ENCODE measurements around the gene RBM26. TPM values are rescaled to one million over a fixed set of nuclear protein-coding genes. Genes with fewer than 3 reads are reported as not detected.
"Not testable (repeated sequence)": the region's sequence is repeated elsewhere in the genome, so short reads cannot be mapped to it uniquely, and the experiment has no call there.

RBM26 gene
- polyA plus RNA-seq, 1 donor from 2014 or later: 18.4 TPM

GRCh38 chr13:79353693-79354092 lies 52.4 kb downstream of the RBM26 start:
- Mint-ChIP-seq H3K4me3 (no peak overlapping the region), H3K36me3 (peaks cover 7% of the 10 kb centered on the region), H3K9me3 (no peaks in the 10 kb centered on the region), H3K4me1 (no peaks in the 10 kb centered on the region), H3K27ac (no peak overlapping the region), H3K27me3 (no peaks in the 10 kb centered on the region)

- Mint-ChIP-seq H3K4me3 (no peak overlapping the region), H3K4me1 (no peaks in the 10 kb centered on the region), H3K27me3 (no peaks in the 10 kb centered on the region), H3K27ac (no peak overlapping the region), H3K36me3 (peaks cover 7% of the 10 kb centered on the region), H3K9me3 (no peaks in the 10 kb centered on the region)
Observed at GRCh38 chr13:79352107-79352506, 53.9 kb downstream of the RBM26 start.

GRCh38 chr13:79349608-79350007 lies 56.4 kb downstream of the RBM26 start:
- H3K36me3 Mint-ChIP-seq, H3K4me3 Mint-ChIP-seq, H3K27ac Mint-ChIP-seq, H3K9me3 Mint-ChIP-seq, H3K4me1 Mint-ChIP-seq, H3K27me3 Mint-ChIP-seq: not testable (repeated sequence)

GRCh38 chr13:79349011-79349410 lies 57.0 kb downstream of the RBM26 start:
- peaks cover 9% of the 10 kb centered on the region for H3K36me3 Mint-ChIP-seq
- no peaks in the 10 kb centered on the region for H3K9me3 Mint-ChIP-seq

GRCh38 chr13:79346300-79346914 lies 59.6 kb downstream of the RBM26 start:
- no peaks in the 10 kb centered on the region for H3K27me3 Mint-ChIP-seq
- no peaks in the 10 kb centered on the region for H3K9me3 Mint-ChIP-seq
- no peaks in the 10 kb centered on the region for H3K4me1 Mint-ChIP-seq
- H3K36me3 Mint-ChIP-seq: peaks cover 3% of the 10 kb centered on the region
- no peak overlapping the region for H3K27ac Mint-ChIP-seq
- H3K4me3 Mint-ChIP-seq: no peak overlapping the region

More at GRCh38 chr13:79349011-79349410, 57.0 kb downstream of the RBM26 start:
- no peaks in the 10 kb centered on the region for H3K4me1 Mint-ChIP-seq
- H3K27ac Mint-ChIP-seq: no peak overlapping the region
- no peaks in the 10 kb centered on the region for H3K27me3 Mint-ChIP-seq
- H3K4me3 Mint-ChIP-seq: no peak overlapping the region

- Mint-ChIP-seq H3K4me1 (peaks cover 4 to 6% (median 5%) of the 10 kb centered on the region in 3 donors), H3K27ac (no peak overlapping the region)
Observed at GRCh38 chr13:79341202-79341601, 64.9 kb downstream of the RBM26 start.

GRCh38 chr13:79340490-79340889 lies 65.6 kb downstream of the RBM26 start:
- Mint-ChIP-seq H3K4me3 (no peak overlapping the region), H3K9me3 (no peaks in the 10 kb centered on the region), H3K36me3 (peaks cover 9% of the 10 kb centered on the region), H3K4me1 (peaks cover 4 to 6% (median 5%) of the 10 kb centered on the region in 3 donors), H3K27ac (no peak overlapping the region), H3K27me3 (no peaks in the 10 kb centered on the region)

More at GRCh38 chr13:79341202-79341601, 64.9 kb downstream of the RBM26 start:
- no peak overlapping the region for H3K4me3 Mint-ChIP-seq
- H3K27me3 Mint-ChIP-seq: no peaks in the 10 kb centered on the region
- H3K36me3 Mint-ChIP-seq: peaks cover 9% of the 10 kb centered on the region
- no peaks in the 10 kb centered on the region for H3K9me3 Mint-ChIP-seq

- H3K27ac Mint-ChIP-seq: no peak overlapping the region
- no peaks in the 10 kb centered on the region for H3K9me3 Mint-ChIP-seq
- H3K4me1 Mint-ChIP-seq: peaks cover 4 to 6% (median 6%) of the 10 kb centered on the region in 3 donors
- H3K4me3 Mint-ChIP-seq: no peak overlapping the region
- H3K27me3 Mint-ChIP-seq: no peaks in the 10 kb centered on the region
- peaks cover 7% of the 10 kb centered on the region for H3K36me3 Mint-ChIP-seq
Observed at GRCh38 chr13:79338343-79338742, 67.7 kb downstream of the RBM26 start.

GRCh38 chr13:79336966-79337365 lies 69.1 kb downstream of the RBM26 start:
- Mint-ChIP-seq H3K4me3 (peak overlapping the region in 2 of 4 donors; percentile 1 to 19), H3K9me3 (no peaks in the 10 kb centered on the region), H3K4me1 (peaks cover 4 to 6% (median 6%) of the 10 kb centered on the region in 3 donors), H3K27ac (peak overlapping the region; percentile 33 to 78 (median 48)), H3K36me3 (peaks cover 10% of the 10 kb centered on the region), H3K27me3 (no peaks in the 10 kb centered on the region)

- Mint-ChIP-seq H3K9me3 (no peaks in the 10 kb centered on the region), H3K4me1 (no peaks in the 10 kb centered on the region), H3K36me3 (peaks cover 7% of the 10 kb centered on the region), H3K4me3 (no peak overlapping the region), H3K27me3 (no peaks in the 10 kb centered on the region), H3K27ac (no peak overlapping the region)
Observed at GRCh38 chr13:79328510-79328909, 77.5 kb downstream of the RBM26 start.

GRCh38 chr13:79320433-79320832 lies 85.6 kb downstream of the RBM26 start:
- peak overlapping the region in 1 of 3 donors; percentile 31 for H3K27ac Mint-ChIP-seq
- no peak overlapping the region for H3K4me3 Mint-ChIP-seq
- no peaks in the 10 kb centered on the region for H3K27me3 Mint-ChIP-seq
- H3K36me3 Mint-ChIP-seq: peaks cover 3% of the 10 kb centered on the region
- H3K4me1 Mint-ChIP-seq: no peaks in the 10 kb centered on the region
- no peaks in the 10 kb centered on the region for H3K9me3 Mint-ChIP-seq

- Mint-ChIP-seq H3K27ac (no peak overlapping the region), H3K4me3 (no peak overlapping the region), H3K4me1 (no peaks in the 10 kb centered on the region), H3K9me3 (no peaks in the 10 kb centered on the region), H3K36me3 (peaks cover 2% of the 10 kb centered on the region), H3K27me3 (no peaks in the 10 kb centered on the region)
Observed at GRCh38 chr13:79318664-79319063, 87.4 kb downstream of the RBM26 start.

- Mint-ChIP-seq H3K9me3 (no peaks in the 10 kb centered on the region), H3K27me3 (no peaks in the 10 kb centered on the region), H3K4me3 (no peak overlapping the region), H3K36me3 (peaks cover 2% of the 10 kb centered on the region), H3K4me1 (no peaks in the 10 kb centered on the region), H3K27ac (no peak overlapping the region)
Observed at GRCh38 chr13:79317856-79318255, 88.2 kb downstream of the RBM26 start.

GRCh38 chr13:79314652-79315051 lies 91.4 kb downstream of the RBM26 start:
- Mint-ChIP-seq H3K4me1 (peaks cover 0 to 2% (median 0%) of the 10 kb centered on the region in 3 donors), H3K9me3 (no peaks in the 10 kb centered on the region), H3K36me3 (no peaks in the 10 kb centered on the region), H3K4me3 (no peak overlapping the region), H3K27me3 (no peaks in the 10 kb centered on the region), H3K27ac (no peak overlapping the region)

- Mint-ChIP-seq H3K36me3 (no peaks in the 10 kb centered on the region), H3K27me3 (no peaks in the 10 kb centered on the region), H3K27ac (peak overlapping the region in 1 of 3 donors; percentile 47), H3K4me3 (no peak overlapping the region), H3K4me1 (peaks cover 0 to 4% (median 4%) of the 10 kb centered on the region in 3 donors), H3K9me3 (no peaks in the 10 kb centered on the region)
Observed at GRCh38 chr13:79312340-79312855, 93.7 kb downstream of the RBM26 start.

- peaks cover 0 to 4% (median 4%) of the 10 kb centered on the region in 3 donors for H3K4me1 Mint-ChIP-seq
- no peaks in the 10 kb centered on the region for H3K36me3 Mint-ChIP-seq
- H3K4me3 Mint-ChIP-seq: no peak overlapping the region
- no peaks in the 10 kb centered on the region for H3K9me3 Mint-ChIP-seq
- no peaks in the 10 kb centered on the region for H3K27me3 Mint-ChIP-seq
- no peak overlapping the region for H3K27ac Mint-ChIP-seq
Observed at GRCh38 chr13:79311386-79311785, 94.7 kb downstream of the RBM26 start.

All from IgD-negative memory B cell (primary cell).